Measurements from ENCODE around the gene EFR3B. TPM values are rescaled to one million over a fixed set of nuclear protein-coding genes. Genes with fewer than 3 reads are reported as not detected.

Gene EFR3B
- total and polyA plus RNA-seq, 2 of the 4 experiments (the other 2 are of a cell fraction): 0.38 to 0.90 TPM

DNA sequence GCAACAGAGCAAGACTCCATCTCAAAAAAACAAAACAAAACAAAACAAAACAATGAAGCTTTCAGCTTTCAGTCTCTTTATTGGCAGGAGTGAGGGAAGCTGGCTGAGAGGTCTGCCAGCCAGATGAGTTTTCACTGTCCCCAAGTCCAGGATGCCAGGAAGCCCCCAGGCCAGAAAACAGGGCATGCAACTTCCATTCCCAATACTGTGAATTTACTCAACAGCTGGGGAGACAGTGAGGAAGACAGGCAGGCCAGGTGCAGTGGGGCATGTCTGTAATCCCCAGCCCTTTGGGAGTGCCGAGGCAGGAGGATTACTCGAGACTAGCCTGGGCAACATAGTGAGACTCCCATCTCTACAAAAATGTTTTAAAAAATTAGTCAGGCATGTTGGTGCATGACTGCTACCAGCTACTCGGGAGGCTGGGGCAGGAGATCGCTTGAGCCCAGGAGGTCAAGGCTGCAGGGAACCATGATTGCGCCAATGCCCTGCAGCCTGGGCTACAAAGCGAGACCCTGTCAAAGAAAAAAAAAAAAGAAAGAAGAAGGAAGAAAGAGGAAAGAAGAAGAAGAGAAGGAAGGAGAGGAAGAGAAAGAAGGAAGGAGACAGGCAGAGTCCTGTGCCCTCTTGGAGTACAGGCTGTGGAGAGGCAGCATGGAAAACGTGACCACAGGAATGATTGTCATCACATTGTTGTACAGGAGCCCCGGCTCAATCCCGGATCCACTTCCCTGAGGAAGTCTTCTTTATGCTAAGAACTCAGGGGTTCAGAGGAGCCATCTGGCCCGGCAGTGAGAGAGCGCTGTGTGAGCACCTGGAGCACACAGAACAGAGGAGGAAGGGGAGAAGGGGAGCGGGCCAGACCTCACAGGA, 155.7 kb downstream of the EFR3B start:
- ATAC-seq (ENCODE audit: low read depth) (peak; percentile 51), DNase-seq (peak; percentile 28)
- H2AK9ac ChIP-seq (replicated peaks; ENCODE audit: low read depth, low read length, poor library complexity): peak overlapping the region; percentile 66
- H2BK15ac ChIP-seq (ENCODE audit: low read depth, low read length): no peak overlapping the region
- H3K79me1 ChIP-seq (ENCODE audit: low read depth in 1 of 2, low read length in 2 of 2): no peaks in the 10 kb centered on the region
- H4K91ac ChIP-seq (ENCODE audit: insufficient read depth, low read depth, low read length): no peak overlapping the region
- H4K8ac ChIP-seq (ENCODE audit: low read depth in 2 of 2, low read length in 2 of 2): no peak overlapping the region; a peak in 1 of 4 replicates
- no peak overlapping the region for H3K9ac ChIP-seq (ENCODE audit: low read depth, low read length)
- 83% methylated on average over 5 of the region's 12 CpGs; no CpG with 5 or more reads in 1 of the 2 experiments for WGBS, 2 experiments (ENCODE audit: extremely low coverage in 2 of 2, insufficient read length in 1 of 2)
- H3K9me1 ChIP-seq (ENCODE audit: insufficient read depth, low read length): no peaks in the 10 kb centered on the region; the same call in 1 of the 2 replicates
- H3K4ac ChIP-seq (ENCODE audit: low read depth, low read length): no peak overlapping the region
- H4K20me1 ChIP-seq (ENCODE audit: insufficient read depth, low read length): no peaks in the 10 kb centered on the region
- H3K14ac ChIP-seq (replicated peaks; ENCODE audit: low read depth, low read length): no peak overlapping the region
- dilution Hi-C loops (cut with HindIII; ENCODE audit: low sequenced_read_pairs, unreplicated experiment) (no loop called here), intact Hi-C loops (cut with micrococcal nuclease) (loop anchor here (2.0 to 10.0 kb wide), 4 partner anchors 69 to 363 kb away; partner anchors contain the start of gene EFR3B), in situ Hi-C loops (cut with MboI; ENCODE audit: low sequenced_read_pairs) (no loop called here)
- peak overlapping the region; percentile 86 for H2AFZ ChIP-seq (replicated peaks; ENCODE audit: low read length, poor library complexity)
- H2BK20ac ChIP-seq (ENCODE audit: low read depth, low read length): no peak overlapping the region
- H3K27ac ChIP-seq (ENCODE audit: insufficient read depth, low read length): no peak overlapping the region
- H3K18ac ChIP-seq (ENCODE audit: low read depth, low read length): no peak overlapping the region
- POLR2A ChIA-PET (ENCODE audit: unreplicated experiment): no interaction called here
- no peaks in the 10 kb centered on the region for H3K9me3 ChIP-seq (ENCODE audit: control insufficient read depth, insufficient read depth, low read length)
- H2BK5ac ChIP-seq (ENCODE audit: low read depth, low read length, poor library complexity, severe bottlenecking): no peak overlapping the region
- H3K4me3 ChIP-seq (ENCODE audit: insufficient read depth, low read depth, low read length): no peak overlapping the region
- no peaks in the 10 kb centered on the region for H3K27me3 ChIP-seq (ENCODE audit: control insufficient read depth, insufficient read depth, low read length)
- H4K5ac ChIP-seq (ENCODE audit: low read depth, low read length): no peak overlapping the region
- no peaks in the 10 kb centered on the region for H3K36me3 ChIP-seq (ENCODE audit: control insufficient read depth, insufficient read depth, low read length)
- H3K4me2 ChIP-seq (ENCODE audit: low read depth, low read length): no peak overlapping the region
- H2AK5ac ChIP-seq (ENCODE audit: low read depth, low read length): no peak overlapping the region
- TF ChIP-seq BHLHE40 (IDR thresholded peaks at IDR 0.05; ENCODE audit: low read depth, low read length) (peak; percentile 59; the same call in 1 of the 2 replicates), ELK1 (IDR thresholded peaks at IDR 0.05; ENCODE audit: borderline replicate concordance, low read depth, low read length) (no peak), RFX5 (IDR thresholded peaks at IDR 0.05; ENCODE audit: low read depth, low read length) (no peak)
- no peak overlapping the region for H3K56ac ChIP-seq (ENCODE audit: extremely low read depth, insufficient read depth, low read length)
- peaks cover 1% of the 10 kb centered on the region; the same call in 1 of the 2 replicates for H3K4me1 ChIP-seq (ENCODE audit: control insufficient read depth, insufficient read depth, low read length)
- no peak overlapping the region for H2BK120ac ChIP-seq (ENCODE audit: low read depth, low read length)
- BruUV-seq (replicated peaks): no TSS peak
- CTCF ChIA-PET: interaction anchor here (2.3 to 2.7 kb wide), 2 partner anchors 222 to 225 kb away, joined by 14 to 16 read pairs; no protein-coding TSS in a partner anchor
- H3K23ac ChIP-seq (ENCODE audit: low read depth, low read length): peak overlapping the region; percentile 66; the same call in 1 of the 2 replicates

All from IMR-90 (cell line).